ENCODE results near the gene FTO. TPM values are rescaled to one million over a fixed set of nuclear protein-coding genes. Genes with fewer than 3 reads are reported as not detected.

FTO gene
- polyA plus RNA-seq, 3 donors from 2014 or later: 61.3 to 106 (median 65.1) TPM

GRCh38 chr16:54027995-54028394 lies 324.0 kb downstream of the FTO start:
- Mint-ChIP-seq H3K36me3 (peaks cover 5 to 18% (median 10%) of the 10 kb centered on the region in 3 donors), H3K9me3 (peaks cover 0 to 13% (median 1%) of the 10 kb centered on the region in 6 donors), H3K27me3 (ENCODE audit: low read depth in 3 of 3) (peaks cover 0 to 3% (median 0%) of the 10 kb centered on the region in 3 donors), H3K4me3 (no peak overlapping the region), H3K4me1 (no peaks in the 10 kb centered on the region), H3K27ac (no peak overlapping the region)
- no peak for DNase-seq

DNA sequence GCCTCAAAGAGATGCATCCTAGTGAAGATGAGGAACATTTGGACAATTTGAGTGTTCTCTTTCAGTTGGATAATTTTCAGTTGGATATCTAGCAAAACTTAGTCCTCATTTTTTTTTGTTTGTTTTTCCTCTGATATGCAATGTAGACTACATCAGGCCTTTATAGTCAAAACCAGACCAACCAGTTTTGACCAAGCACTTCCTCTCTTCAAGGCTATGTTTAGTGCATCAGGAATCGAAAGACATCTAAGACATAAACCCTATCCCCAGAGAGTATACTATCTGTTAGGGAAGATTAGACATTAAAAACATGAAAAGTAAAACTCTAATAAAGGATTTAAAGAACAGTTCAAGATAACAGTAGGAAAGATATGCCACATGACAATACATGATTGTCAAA lies 326.5 kb downstream of the FTO start:
- Mint-ChIP-seq H3K9me3 (peaks cover 0 to 13% (median 1%) of the 10 kb centered on the region in 6 donors), H3K27me3 (ENCODE audit: low read depth in 3 of 3) (peaks cover 0 to 3% (median 0%) of the 10 kb centered on the region in 3 donors), H3K27ac (no peak overlapping the region), H3K4me3 (no peak overlapping the region), H3K36me3 (peaks cover 5 to 11% (median 10%) of the 10 kb centered on the region in 3 donors), H3K4me1 (no peaks in the 10 kb centered on the region)
- no peak for DNase-seq

- peaks cover 0 to 3% (median 0%) of the 10 kb centered on the region in 3 donors for H3K27me3 Mint-ChIP-seq (ENCODE audit: low read depth in 3 of 3)
- H3K27ac Mint-ChIP-seq: no peak overlapping the region
- H3K36me3 Mint-ChIP-seq: peaks cover 3 to 11% (median 10%) of the 10 kb centered on the region in 3 donors
- DNase-seq: no peak
- H3K4me1 Mint-ChIP-seq: no peaks in the 10 kb centered on the region
- H3K9me3 Mint-ChIP-seq: peaks cover 0 to 13% (median 1%) of the 10 kb centered on the region in 6 donors
- H3K4me3 Mint-ChIP-seq: no peak overlapping the region
Measured at GRCh38 chr16:54031107-54031760, 327.3 kb downstream of the FTO start.

GRCh38 chr16:54033747-54034146 lies 329.8 kb downstream of the FTO start:
- Mint-ChIP-seq H3K27me3 (ENCODE audit: low read depth in 3 of 3) (peaks cover 0 to 3% (median 0%) of the 10 kb centered on the region in 3 donors), H3K9me3 (peaks cover 0 to 13% (median 1%) of the 10 kb centered on the region in 6 donors), H3K4me3 (no peak overlapping the region), H3K27ac (no peak overlapping the region), H3K36me3 (peaks cover 0 to 13% (median 9%) of the 10 kb centered on the region in 3 donors), H3K4me1 (no peaks in the 10 kb centered on the region)
- no peak for DNase-seq

- H3K4me3 Mint-ChIP-seq: no peak overlapping the region
- DNase-seq: no peak
- no peaks in the 10 kb centered on the region for H3K4me1 Mint-ChIP-seq
- H3K9me3 Mint-ChIP-seq: peaks cover 0 to 13% (median 1%) of the 10 kb centered on the region in 6 donors
- no peak overlapping the region for H3K27ac Mint-ChIP-seq
- peaks cover 0 to 3% (median 0%) of the 10 kb centered on the region in 3 donors for H3K27me3 Mint-ChIP-seq (ENCODE audit: low read depth in 3 of 3)
- peaks cover 0 to 20% (median 7%) of the 10 kb centered on the region in 3 donors for H3K36me3 Mint-ChIP-seq
Measured at GRCh38 chr16:54034684-54035083, 330.7 kb downstream of the FTO start.

GRCh38 chr16:54040480-54040879 lies 336.5 kb downstream of the FTO start:
- no peak overlapping the region for H3K27ac Mint-ChIP-seq
- H3K36me3 Mint-ChIP-seq: peaks cover 14 to 19% (median 16%) of the 10 kb centered on the region in 3 donors
- peaks cover 0 to 4% (median 0%) of the 10 kb centered on the region in 3 donors for H3K27me3 Mint-ChIP-seq (ENCODE audit: low read depth in 3 of 3)
- DNase-seq: no peak
- H3K9me3 Mint-ChIP-seq: peaks cover 0 to 5% (median under 1%) of the 10 kb centered on the region in 6 donors
- no peaks in the 10 kb centered on the region for H3K4me1 Mint-ChIP-seq
- no peak overlapping the region for H3K4me3 Mint-ChIP-seq

- Mint-ChIP-seq H3K4me1 (no peaks in the 10 kb centered on the region), H3K4me3 (no peak overlapping the region), H3K9me3 (peaks cover 0 to 5% (median under 1%) of the 10 kb centered on the region in 6 donors), H3K27me3 (ENCODE audit: low read depth in 3 of 3) (peaks cover 0 to 4% (median 0%) of the 10 kb centered on the region in 3 donors), H3K27ac (no peak overlapping the region), H3K36me3 (peaks cover 14 to 19% (median 16%) of the 10 kb centered on the region in 3 donors)
- DNase-seq: no peak
Measured at GRCh38 chr16:54040975-54041374, 337.0 kb downstream of the FTO start.

DNA sequence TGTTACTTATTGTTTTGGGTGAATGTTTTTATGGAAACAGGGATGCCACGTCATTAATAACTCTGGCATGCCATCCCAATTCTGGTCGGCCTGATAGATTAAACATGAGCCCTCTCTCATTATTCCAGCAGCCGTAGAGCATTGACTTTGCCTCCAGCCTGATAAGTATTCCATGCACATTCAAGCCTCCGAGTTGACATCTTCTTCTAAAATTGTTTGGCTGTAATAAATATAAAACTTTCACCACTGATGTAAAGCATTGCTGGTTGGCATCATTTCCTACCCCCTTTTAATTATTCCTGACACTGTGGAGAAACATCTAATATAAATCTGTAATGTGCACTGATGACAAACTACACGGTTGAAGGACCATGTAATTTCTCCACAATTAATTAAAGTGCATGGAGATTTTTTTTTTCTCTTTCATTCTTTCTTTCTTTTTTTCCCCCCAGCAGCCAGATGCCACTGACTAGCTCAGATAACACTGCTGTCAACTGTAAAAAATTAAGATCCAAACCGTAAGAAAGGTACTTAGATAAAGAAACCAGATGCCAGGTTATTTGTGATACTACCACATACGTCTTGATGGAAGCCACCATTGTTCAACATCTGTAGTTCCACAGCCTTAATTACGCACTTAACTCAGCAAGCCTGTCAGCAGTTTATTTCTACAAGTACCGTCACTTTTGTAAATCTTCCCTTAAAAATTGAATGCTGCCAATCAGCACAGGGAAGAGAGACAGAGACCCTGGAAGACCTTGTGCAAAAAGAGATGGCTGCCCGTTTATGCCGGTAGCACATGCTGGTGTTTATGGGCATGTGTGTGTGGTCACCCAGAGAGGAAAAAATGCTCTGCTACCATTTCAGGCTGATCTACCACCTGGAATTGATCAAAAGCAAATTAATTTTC lies 344.9 kb downstream of the FTO start:
- Mint-ChIP-seq H3K9me3 (no peaks in the 10 kb centered on the region), H3K36me3 (peaks cover 0 to 6% (median 0%) of the 10 kb centered on the region in 3 donors), H3K4me3 (no peak overlapping the region), H3K4me1 (peaks cover 0 to 23% of the 10 kb centered on the region in 2 donors), H3K27me3 (ENCODE audit: low read depth in 3 of 3) (no peaks in the 10 kb centered on the region), H3K27ac (no peak overlapping the region)
- DNase-seq: no peak

DNA sequence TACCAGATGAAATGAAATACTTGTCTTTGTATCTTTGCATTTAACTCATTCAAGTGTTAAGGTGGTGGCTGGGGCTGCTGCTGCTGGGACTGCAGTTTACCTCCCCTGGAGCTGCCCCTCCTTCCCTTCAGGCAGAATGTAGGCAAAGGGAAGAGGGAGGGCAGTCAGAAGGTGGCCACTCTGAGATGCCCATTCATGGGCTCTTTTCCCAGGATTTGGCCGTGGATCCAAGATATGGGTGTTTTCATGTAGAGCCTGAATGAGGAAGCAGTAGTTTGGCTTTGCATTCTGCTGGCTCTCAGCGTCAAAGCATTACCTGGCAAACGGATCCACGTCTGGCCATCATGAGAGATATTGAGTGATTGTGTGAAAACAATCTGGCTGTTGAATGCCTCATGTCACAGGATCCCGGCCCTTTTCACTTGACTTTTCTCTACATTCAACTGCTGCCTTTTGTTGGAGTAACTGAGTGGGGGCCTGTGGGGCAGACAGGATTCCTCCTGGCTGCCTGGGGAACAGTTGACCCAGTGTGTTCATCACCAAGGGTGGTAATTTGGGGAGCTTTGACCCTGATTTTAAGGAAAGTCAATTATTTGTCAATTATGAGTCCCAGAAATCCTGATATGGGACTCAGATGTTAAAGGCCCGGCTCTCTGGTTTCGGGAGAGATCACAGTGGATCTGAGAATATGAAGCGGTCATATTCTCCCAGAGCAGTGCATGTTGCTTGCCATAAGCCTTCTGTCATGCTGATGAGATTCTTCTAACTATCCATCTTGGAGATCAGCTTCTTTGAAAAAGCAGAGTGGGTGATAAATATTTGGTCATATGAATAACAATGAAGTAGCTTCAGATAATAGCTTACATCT lies 345.9 kb downstream of the FTO start:
- Mint-ChIP-seq H3K27me3 (ENCODE audit: low read depth in 3 of 3) (no peaks in the 10 kb centered on the region), H3K4me1 (peaks cover 0 to 23% of the 10 kb centered on the region in 2 donors), H3K4me3 (no peak overlapping the region), H3K27ac (no peak overlapping the region), H3K36me3 (peaks cover 0 to 6% (median 0%) of the 10 kb centered on the region in 3 donors), H3K9me3 (no peaks in the 10 kb centered on the region)
- DNase-seq: no peak

GRCh38 chr16:54050459-54051210 lies 346.7 kb downstream of the FTO start:
- Mint-ChIP-seq H3K27ac (no peak overlapping the region), H3K4me3 (no peak overlapping the region), H3K27me3 (ENCODE audit: low read depth in 3 of 3) (no peaks in the 10 kb centered on the region), H3K9me3 (no peaks in the 10 kb centered on the region), H3K36me3 (peaks cover 0 to 6% (median 0%) of the 10 kb centered on the region in 3 donors), H3K4me1 (peaks cover 0 to 23% of the 10 kb centered on the region in 2 donors)
- no peak for DNase-seq

DNA sequence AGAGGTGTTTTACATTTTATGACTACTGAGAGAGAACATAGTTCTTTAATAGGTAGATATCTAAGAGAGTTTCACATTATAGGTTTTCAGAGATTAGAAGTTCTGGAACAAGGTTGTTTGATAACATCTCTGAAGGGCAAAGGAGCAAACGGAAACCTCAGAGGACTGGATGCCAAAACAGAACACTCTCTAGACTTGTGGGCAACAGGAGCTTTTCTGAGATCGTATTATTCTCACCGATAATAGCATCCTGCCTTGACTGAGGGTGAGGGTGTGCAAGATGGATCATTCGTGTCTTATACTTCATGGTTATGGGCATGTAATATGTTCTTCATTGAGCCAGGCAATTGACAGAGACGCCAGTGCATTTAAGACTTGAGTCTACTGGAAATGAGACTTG lies 347.9 kb downstream of the FTO start:
- no peak for DNase-seq
- Mint-ChIP-seq H3K27me3 (ENCODE audit: low read depth in 3 of 3) (no peaks in the 10 kb centered on the region), H3K4me1 (peaks cover 0 to 23% of the 10 kb centered on the region in 2 donors), H3K27ac (no peak overlapping the region), H3K36me3 (peaks cover 0 to 6% (median 0%) of the 10 kb centered on the region in 3 donors), H3K4me3 (no peak overlapping the region), H3K9me3 (no peaks in the 10 kb centered on the region)

DNA sequence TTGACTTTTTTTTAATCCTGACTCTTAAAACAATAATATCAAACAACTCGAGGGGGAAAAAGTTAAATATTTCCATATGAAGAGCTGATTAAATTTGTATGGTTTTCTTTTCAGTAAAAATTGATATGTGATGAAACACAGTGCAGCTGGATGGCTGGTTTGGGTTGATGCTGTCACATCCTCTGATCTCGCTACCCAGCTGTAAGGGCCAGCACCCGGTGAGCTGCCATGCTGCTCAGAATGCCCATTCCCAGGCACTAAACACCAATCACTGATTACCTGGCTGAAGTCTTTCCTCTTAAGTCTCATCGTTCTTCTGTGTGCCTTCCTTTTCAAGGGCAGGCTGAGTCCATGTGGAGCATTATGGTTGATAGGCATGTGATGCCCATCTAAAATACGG lies 348.3 kb downstream of the FTO start:
- peaks cover 0 to 23% of the 10 kb centered on the region in 2 donors for H3K4me1 Mint-ChIP-seq
- no peak overlapping the region for H3K27ac Mint-ChIP-seq
- H3K4me3 Mint-ChIP-seq: no peak overlapping the region
- no peaks in the 10 kb centered on the region for H3K27me3 Mint-ChIP-seq (ENCODE audit: low read depth in 3 of 3)
- H3K9me3 Mint-ChIP-seq: no peaks in the 10 kb centered on the region
- H3K36me3 Mint-ChIP-seq: peaks cover 0 to 8% (median 0%) of the 10 kb centered on the region in 3 donors
- DNase-seq: no peak

Measured in immature natural killer cell (primary cell).